Measurements from ENCODE around the gene NCAM2.

DNA sequence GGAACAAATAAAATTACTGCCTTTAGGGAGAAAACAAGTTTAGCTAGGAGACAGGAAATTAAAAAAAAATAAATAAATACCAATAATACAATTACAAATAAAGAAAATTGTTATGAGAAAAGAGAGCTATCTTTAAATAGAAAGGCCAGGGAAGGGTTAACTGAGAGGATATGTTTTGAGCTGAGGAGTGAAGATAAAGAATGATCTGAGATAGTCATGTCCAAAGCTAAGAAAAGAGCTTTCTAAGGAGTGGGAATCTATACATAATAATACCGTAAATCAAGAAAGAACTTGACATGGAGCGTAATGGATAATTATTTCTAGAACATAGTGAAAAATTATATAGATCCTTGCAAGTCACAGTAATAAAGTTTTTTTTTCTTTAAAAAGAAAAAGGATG is 176.5 kb downstream of the NCAM2 start:
- TF ChIP-seq, protein P1, sequence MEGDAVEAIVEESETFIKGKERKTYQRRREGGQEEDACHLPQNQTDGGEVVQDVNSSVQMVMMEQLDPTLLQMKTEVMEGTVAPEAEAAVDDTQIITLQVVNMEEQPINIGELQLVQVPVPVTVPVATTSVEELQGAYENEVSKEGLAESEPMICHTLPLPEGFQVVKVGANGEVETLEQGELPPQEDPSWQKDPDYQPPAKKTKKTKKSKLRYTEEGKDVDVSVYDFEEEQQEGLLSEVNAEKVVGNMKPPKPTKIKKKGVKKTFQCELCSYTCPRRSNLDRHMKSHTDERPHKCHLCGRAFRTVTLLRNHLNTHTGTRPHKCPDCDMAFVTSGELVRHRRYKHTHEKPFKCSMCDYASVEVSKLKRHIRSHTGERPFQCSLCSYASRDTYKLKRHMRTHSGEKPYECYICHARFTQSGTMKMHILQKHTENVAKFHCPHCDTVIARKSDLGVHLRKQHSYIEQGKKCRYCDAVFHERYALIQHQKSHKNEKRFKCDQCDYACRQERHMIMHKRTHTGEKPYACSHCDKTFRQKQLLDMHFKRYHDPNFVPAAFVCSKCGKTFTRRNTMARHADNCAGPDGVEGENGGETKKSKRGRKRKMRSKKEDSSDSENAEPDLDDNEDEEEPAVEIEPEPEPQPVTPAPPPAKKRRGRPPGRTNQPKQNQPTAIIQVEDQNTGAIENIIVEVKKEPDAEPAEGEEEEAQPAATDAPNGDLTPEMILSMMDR (IDR thresholded peaks at IDR 0.05), result no peak
- TF ChIP-seq EZH2phosphoT487 (IDR thresholded peaks at IDR 0.05) (no peak), EZH2 (IDR thresholded peaks at IDR 0.05) (no peak)

Measured in neural progenitor cell (in vitro differentiated cells).